Measurements from ENCODE around the gene ZNF740.

GRCh38 chr12:53143355-53143754 lies 37.2 kb upstream of the ZNF740 start:
- TF ChIP-seq CTCF (IDR thresholded peaks at IDR 0.05): no peak
- no peak for TF ChIP-seq POLR2A (IDR thresholded peaks at IDR 0.05)
